Measurements from ENCODE around the gene CUL1.

The CUL1 gene

DNA sequence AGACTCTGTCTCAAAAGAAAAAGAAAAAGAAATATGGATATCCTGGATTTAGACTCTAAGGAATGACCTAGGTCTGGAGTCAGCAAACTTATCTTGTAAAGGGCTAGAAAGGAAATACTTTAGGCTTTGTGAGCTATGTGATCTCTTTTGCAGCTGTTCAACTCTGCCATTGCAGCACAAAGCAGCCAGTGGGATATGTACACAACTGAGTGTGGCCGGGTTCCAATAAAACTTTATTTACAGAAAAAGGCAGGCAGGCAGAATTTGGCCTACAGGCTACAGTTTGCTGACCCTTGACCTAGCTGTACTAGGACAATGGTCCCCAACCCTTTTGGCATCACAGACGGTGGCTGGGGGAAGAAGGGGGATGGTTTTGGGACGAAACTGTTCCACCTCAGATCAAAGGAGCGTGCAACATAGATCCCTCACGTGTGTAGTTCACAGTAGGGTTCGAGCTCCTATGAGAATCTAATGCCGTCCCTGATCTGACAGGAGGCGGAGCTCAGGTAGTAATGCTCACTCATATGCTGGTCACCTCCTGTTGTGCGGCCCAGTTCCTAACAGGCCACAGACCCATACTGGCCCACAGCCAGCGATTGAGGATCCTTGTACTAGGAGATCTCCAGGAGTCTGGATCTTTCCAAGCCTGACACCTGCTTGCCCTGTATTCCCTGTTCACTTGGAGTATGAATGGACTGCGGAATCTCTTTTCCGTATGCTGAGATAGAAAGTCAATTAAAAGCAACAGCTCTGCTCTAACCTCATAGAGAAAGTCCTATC lies 63.0 kb downstream of the CUL1 start:
- DNase-seq (ENCODE audit: low spot score), result no peak

DNA sequence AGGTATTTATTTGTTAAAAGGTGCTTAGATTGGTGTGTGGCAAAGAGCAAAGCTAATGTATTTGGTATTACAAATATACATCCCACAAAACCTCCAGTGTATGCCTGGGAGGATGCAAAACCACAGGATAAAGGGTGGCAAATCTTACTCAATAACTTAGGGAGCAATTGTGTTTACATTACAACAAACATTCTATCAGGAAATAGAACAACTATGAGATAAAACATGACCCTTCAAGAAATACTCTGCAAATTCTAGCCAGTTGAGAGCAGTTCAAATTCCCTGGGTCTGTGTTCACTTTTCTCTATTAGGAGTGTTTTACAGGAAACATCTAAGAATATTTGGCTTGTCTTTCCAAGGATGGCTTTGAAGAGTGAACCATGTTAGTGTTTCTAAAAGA lies 64.9 kb downstream of the CUL1 start:
- DNase-seq (ENCODE audit: low spot score), result no peak

DNA sequence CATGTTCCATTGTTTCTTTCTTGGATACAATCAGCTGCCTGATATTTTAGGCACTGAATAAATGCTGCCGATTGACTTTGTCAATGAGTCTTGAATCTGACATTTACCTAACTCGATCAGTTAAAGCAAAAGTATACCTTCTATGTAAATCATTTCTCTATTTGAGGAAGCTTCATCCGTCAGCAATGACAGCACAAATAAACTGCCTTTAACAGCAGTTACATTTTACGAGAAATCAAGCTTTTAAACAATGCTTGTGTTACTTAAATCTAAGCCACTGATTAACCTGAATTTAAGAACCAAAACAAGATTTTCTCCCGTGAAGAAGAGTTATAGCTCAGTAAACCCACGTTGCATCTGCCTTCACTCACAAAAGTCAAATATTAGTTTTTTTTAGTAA lies 71.3 kb downstream of the CUL1 start:
- no peak for DNase-seq (ENCODE audit: low spot score)

DNA sequence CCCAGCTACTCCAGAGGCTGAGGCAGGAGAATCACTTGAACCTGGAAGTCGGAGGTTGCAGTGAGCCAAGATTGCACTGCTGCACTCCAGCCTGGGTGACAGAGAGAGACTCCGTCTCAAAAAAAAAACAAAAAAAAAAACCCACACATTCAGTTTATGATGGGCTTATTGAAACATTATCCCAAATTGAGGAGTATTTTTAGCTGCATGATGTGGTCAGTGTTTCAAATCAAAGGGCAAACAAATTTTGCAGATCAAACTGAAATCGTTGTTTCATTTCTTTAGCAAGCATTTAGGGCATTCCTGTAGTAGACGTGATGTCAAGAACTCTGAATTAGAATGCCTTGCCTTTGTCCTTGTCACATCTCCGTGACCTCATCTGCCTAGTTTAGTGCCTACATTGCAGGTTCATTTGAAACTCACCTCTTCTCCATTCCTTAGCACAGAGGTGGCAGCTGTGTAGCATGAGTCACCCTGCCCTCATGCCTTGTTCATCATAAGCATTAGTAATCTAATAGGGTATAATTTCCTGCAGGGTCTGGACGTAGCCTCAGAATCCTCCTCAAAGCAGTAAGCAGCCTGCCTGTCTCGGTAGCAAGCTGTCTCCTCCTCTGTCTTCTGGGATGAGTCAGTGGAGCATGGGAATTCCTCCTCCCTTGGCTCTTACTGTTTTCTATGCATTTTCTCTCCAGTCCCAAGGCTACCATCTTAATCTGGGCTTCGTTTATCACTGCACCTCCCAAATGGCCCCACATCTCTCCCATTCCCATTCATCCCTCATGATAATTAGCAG lies 73.8 kb downstream of the CUL1 start:
- peak; percentile 82 for DNase-seq (ENCODE audit: low spot score)

DNA sequence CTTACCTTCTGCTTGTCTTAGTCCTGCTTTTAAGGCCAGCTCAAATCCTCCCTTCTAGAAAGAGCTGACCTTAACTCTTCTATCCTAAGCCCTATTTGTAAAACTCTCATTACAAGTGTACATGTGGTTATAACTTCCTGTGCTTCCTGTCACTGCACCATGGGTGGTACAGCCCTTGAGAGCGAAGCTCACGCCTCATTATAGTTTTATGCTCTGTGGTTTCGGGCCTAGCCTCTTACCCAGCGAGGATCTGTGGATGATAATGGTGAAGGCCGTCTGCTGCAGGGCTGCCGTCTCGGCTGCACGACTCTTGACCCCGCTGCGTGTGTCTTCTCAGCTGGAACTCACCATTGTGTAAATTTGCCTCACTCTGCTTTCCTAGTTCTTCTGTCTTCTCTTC lies 74.6 kb downstream of the CUL1 start:
- no peak for DNase-seq (ENCODE audit: low spot score)

DNA sequence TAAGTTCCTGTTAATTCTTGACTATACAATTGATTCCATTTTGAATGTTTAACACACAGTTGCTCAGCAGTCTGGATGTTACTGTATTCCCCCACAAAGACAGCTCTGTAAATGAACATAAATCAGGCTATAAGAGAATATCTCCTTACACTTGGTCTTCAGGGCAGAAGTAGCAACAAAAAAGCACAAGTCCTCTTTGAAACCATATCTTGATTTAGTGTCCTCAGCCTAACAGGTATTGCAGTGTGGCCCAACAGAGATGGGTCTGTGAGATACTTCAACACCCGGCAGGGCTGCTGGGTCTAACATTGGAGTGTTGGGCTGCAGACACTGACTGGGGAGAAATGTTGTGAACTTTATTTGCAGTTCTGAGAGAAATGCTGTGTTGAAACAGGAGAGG lies 75.8 kb downstream of the CUL1 start:
- DNase-seq (ENCODE audit: low spot score), result no peak

DNA sequence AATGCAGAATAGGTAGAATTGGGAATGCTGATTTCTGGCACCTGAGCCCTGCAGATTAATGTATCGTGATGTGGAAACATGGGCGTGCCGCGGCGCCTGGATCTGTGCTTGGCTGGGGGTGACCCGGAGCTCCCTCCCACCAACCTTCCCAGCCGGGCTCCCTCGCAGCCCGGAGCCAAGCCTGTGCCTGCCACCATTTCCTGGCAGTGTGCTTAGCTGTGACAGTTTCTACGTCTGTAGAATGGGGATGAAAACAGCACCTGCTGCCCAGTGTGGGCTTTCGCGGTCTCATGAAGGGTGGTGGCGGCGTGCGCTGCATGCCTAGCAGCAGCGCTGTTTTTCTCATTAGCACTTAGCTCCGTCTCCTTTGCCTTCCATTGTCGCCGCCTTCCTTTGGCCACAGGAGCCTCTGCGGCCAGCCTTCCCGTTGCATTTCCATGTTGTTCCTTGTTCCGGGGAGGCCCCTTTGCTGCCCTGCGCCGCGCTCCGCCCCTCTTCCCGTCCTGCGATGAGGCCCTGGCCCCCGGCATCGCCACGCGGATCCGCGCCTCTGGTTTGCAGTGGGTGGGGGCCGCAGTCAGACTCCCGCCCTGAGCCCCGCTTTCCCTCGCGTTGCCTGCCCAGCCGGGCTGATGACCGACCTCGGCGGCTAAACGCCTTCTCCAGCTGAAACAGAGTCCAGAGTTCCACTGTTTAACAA lies 84.2 kb downstream of the CUL1 start:
- no peak for DNase-seq (ENCODE audit: low spot score)

DNA sequence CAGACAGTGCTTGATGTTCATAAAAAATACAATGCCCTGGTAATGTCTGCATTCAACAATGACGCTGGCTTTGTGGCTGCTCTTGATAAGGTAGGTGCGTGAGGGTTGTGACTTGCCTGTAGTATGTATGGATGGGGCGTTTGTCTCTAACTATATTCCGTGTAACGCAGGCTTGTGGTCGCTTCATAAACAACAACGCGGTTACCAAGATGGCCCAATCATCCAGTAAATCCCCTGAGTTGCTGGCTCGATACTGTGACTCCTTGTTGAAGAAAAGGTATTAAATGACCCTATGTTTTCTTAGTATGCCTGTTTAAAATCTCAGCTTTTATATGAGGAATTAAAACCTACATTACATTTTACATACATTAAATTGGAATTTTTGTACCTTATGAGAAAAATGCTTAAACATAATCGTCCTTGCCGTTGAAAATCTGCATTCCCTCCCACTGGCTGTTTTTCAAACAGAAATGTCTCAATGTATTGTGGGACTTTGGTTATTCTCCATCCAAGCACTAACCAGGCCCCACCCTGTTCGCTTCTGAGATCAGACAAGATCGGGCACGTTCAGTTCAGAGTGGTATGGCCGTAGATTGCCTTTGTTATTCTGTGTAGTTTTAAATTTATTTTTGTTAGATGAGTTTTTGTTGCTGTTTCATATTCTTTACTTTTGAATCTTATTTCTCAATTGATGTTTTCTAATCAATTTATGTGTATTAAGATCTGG lies 85.3 kb downstream of the CUL1 start:
- DNase-seq (ENCODE audit: low spot score), result no peak

DNA sequence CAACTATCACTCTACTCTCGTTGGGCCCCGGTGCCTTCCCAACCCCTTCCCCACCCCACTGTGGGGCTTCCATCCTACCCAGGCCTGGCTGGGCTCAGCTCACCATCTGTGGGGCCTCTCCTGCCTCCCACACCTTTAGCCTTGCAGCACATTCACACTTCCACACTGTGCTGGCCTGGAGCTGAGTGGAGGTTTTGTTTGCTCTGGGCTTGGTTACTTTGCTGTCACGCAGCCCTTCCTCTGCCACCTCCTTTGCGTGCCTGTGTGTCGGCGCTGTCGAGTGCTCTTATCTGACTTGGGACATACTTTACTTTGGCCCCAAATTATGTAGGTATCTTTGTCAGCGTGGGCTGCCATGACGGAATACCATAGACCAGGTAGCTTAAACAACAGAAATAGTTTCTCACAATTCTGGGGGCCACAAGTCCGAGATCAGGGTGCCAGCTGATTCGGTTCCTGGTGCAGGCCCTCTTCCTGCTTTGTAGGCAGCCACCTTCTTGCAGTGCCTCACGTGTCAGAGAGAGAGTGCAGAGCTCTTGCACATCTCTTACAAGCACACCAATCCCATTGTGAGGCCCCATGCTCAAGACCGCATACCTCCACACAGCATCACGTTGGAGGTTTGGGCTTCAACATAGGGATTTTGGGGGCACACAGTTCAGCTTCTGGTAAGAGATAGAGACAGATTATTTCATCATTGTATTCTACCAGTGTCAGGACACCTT lies 89.0 kb downstream of the CUL1 start:
- no peak for DNase-seq (ENCODE audit: low spot score)

DNA sequence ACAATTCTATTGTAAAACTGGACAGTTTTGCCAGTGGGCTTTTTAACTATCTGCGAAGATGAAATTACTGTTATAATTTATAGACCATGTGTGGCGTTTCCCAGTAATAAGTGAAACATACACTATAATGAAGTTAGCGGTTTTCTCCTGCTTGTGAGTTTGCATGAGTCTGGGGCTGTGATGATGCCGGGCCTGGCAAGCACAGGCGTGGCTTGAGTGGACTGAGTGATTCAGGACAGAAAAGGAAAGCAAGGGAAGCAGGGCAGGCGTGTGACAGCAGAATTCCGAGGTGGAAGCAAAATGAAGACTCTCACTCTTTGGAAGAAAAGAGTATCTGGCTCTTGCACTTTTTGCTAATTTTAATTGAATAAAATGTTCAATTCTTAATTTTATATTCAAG lies 90.5 kb downstream of the CUL1 start:
- DNase-seq (ENCODE audit: low spot score), result no peak

DNA sequence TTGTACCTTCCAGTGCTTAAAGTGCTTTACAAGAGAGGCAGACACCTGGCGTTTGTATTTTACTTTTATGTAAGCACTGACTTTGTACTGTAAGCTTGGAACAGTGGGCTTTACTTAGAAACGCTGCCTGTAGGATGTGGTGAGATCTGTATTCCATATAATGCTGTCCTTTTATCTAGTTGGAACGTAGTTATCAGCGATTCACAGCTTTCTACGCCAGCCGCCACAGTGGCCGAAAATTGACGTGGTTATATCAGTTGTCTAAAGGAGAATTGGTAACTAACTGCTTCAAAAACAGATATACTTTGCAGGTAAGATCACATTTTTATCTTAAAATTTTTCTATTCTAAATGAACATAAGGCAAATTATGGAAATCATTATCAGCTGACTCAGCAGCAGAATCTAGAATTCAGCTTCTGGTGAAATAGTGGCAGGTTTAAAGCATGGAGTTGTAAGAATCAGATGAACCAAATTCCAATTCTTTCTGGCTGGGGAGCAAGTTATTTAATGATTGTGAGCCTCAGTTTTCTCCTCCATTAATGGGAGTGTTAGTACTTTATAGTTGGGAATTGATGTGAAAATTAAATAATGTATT lies 91.5 kb downstream of the CUL1 start:
- no peak for DNase-seq (ENCODE audit: low spot score)

DNA sequence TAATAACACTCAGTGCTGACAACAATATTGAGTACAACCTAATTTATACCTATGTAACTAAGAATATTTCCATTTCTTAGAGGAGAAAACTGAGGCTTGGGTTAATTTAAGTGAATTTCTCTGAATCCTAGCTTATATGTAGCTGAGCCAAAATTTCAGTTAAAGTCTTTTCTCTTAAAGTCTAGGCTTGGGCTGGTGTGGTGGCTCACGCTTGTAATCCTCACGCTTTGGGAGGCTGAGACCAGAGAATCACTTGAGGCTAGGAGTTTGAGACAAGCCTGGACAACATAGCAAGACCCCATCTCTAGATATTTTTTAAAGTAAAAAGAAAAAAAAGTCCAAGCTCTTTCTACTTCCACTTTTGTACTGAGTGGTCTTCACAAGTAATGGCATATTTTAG lies 92.1 kb downstream of the CUL1 start:
- DNase-seq (ENCODE audit: low spot score), result no peak

DNA sequence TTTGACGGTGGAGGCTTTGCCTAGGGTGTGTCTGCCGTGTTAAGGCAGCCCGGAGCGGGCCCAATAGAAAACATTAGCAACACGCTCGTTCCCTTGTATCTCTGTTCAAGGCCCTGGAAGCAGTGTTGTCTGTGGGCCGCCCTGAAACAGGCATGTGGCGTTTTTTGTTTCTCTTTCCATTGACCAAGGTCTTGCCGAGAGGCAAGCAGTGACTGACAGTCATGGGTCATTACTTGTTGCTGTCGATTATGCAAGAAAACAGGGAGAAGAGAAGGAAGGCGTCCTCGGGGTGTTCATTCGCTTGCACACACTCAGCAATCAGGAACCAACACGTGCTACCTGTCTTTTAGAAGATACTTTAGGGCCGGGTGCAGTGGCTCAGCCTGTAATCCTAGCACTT lies 92.8 kb downstream of the CUL1 start:
- DNase-seq (ENCODE audit: low spot score), result no peak

DNA sequence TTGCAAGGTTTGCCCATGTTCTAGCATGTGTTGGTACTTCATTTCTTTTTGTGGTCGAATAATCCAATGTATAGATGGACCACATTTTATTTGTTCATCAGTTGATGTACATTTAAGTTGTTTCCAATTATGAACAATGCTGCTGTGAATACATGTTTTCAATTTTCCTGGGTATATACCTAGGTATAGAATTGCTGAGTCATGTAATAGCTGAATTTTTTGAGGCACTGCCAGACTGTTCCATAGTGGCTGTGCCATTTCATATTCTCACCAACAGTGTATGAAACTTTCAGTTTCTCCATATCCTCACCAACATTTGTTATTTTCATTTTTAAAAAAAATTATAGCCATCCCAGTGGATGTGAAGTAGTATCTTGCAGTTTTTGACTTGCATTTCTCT lies 94.9 kb downstream of the CUL1 start:
- no peak for DNase-seq (ENCODE audit: low spot score)

DNA sequence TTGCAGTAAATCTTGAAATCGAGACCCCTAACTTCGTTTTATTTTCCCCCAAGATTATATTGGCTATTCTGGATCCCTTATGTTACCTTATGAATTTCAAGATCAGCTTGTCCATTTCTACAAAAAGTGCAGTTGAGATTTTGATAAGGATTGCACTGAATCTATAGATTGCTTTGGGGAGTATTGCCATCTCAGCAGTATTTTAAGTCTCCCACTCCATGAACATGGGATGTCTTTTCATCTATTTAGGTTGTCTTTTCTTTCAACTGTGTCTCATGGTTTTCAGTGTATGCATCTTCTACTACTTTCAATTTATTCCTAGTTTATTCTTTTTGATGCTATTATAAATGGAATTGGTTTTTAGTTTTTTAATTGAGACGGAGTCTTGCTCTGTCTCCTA lies 95.8 kb downstream of the CUL1 start:
- no peak for DNase-seq (ENCODE audit: low spot score)

DNA sequence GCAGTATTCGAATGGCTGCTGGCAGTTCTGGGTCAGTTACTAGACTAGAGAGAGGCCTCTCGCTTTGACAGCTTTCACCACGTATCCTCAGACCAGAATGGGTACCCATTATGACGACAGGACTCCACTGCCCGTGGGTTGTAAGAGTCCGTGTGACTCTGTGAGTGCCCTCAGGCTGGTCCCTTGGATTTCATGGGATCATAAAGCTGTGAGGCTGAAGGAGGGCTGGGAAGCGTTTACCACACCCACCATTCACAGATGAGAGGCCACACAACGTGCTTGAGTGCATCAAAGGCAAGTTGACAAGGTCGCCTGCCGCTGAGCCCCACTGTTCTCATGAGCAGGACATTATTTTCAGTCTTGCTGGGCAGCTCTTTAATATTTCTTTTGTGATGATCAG lies 98.1 kb downstream of the CUL1 start:
- no peak for DNase-seq (ENCODE audit: low spot score)

DNA sequence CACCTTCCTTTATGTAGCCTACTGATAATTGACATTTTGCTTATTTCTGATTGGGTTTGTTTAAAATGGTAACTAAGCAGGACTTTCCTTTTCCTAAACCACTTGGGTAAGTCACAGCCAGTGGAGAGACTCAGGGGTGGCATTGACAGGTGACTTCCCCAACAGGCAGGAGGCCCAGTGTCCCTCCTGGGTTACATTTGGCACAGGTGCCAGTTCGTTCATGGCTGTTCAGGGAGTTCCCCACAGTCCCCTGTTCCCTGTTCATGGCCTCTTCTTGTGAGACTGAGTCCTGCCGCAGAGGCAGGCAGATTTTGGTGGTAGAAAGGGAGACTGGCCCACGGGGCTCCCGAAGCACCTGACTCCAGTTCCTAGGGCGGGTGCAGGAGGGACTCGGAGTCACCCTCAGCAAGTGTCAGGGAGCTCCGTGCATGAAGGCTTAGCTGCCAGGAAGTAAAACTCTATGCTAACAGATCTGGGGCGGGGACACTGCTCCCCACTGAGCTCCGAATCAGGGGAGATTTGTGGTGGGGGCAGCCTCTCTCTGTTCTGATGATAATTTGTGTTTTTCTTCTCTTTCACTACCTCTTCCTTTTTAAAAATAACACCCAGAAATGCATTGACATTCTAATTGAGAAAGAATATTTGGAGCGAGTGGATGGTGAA lies 101.3 kb downstream of the CUL1 start:
- no peak for DNase-seq (ENCODE audit: low spot score)

DNA sequence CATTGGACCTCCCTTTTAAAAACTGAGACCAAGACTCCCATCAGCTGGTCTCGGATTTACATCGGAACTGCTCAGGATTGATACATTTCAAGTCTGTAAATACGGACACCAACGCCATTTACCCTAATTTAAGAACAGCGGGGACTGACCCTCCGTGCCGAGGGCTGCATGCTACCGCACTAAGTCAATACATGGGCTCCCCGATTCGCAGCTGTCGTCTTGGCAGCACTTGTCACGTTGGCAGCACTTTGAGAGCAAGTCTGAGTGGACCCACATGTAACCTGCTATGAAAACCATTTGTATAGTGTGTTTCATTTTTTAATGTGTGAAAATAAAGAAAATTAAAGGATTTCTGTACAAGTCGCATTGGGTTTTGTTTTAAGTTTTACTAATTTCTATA lies 102.0 kb downstream of the CUL1 start:
- no peak for DNase-seq (ENCODE audit: low spot score)

DNA sequence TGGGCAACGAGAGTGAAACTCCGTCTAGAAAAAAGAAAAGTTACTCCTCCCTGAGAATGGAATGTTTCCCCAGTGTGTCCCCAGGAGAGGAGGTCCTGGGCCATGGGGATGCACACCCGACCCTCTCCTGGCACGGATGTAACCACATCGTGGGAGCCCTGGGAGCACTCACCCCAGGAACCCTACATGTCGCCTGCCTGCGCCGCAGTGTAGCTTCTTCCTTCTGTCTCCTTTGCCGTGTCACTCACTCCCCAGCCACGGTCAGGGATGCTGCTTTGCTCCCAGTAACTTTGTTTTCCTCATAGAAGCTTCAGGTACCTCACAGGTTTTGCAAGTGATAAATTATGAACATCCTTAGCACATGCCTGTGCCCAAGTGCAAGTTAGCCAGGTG lies 103.4 kb downstream of the CUL1 start:
- no peak for DNase-seq (ENCODE audit: low spot score)

DNA sequence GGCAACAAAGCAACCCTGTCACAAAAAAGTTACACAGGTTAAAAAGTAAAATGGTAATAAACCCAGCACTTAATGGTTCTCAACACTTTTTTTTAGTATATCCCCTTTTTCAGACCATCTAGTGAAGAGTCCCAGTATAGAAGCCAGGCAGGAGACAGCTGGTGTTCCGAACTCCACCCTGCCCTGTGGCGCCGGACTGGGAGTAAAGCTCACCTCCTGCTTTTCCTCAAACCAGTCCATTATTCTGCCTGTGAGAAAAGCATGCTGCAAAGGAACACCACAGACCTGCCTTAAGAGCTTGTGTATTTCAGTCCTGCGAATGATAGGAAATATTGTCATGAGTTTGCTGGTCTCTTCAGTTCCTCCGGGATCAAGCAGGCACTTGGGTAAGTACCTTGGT lies 104.4 kb downstream of the CUL1 start:
- no peak for DNase-seq (ENCODE audit: low spot score)
